HG02642 (cell line): ENCODE data around the gene IL11RA.

Experiments used
- ATAC-seq: cut with Tn5 transposase; IDR thresholded peaks from one replicate; pipeline ENCODE4 v1.9.1; 2021; ENCODE audit warnings: mild to moderate bottlenecking; ENCODE audit not compliant: unreplicated experiment, poor library complexity

Gene IL11RA

GRCh38 chr9:34684145-34684544, 32.2 kb downstream of the IL11RA start:
- no peak for ATAC-seq

GRCh38 chr9:34684816-34685215, 32.8 kb downstream of the IL11RA start:
- no peak for ATAC-seq

DNA sequence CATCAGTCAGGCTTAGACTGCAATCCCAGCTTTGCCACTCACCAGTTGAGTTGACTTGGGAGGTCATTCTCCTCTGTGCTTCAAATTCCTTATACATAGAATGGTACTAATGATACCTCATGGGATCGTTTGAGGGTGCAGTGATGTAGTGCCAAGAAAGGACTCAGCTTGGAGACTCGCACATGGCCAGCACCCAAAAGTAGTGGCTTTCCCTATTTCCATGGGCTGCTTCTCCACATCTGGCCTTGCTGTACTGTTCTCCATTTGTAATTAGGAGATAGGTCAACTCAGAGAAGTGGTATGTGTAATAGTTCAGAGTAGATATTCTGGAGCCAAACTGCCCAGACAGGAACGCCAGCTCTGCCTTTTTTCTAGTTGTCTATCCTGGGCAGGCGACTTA, 33.6 kb downstream of the IL11RA start:
- no peak for ATAC-seq

DNA sequence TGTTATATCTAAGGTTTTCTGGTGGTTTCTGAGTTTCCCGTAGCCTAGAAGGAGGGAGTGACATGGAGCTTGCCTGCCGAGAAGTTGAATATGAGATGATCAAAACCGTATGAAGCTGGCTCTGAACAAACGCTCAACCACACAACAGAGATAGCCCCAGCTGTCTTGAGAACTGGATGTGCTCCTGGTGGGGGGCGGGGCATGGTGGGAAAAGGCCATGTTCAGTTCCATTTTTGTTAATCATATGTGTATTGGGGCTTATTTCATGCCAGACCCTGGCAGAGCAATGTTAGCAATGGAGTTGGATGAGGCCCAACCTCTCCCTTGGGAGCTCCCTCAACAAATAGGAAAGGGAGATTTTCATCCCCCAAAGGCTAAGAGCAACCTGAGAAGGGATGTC, 34.2 kb downstream of the IL11RA start:
- ATAC-seq = no peak

GRCh38 chr9:34686732-34687131, 34.7 kb downstream of the IL11RA start:
- no peak for ATAC-seq

GRCh38 chr9:34687276-34688030, 35.5 kb downstream of the IL11RA start:
- ATAC-seq = no peak

GRCh38 chr9:34688329-34689115, 36.5 kb downstream of the IL11RA start:
- no peak for ATAC-seq

GRCh38 chr9:34689116-34689470, 37.1 kb downstream of the IL11RA start:
- ATAC-seq = no peak

DNA sequence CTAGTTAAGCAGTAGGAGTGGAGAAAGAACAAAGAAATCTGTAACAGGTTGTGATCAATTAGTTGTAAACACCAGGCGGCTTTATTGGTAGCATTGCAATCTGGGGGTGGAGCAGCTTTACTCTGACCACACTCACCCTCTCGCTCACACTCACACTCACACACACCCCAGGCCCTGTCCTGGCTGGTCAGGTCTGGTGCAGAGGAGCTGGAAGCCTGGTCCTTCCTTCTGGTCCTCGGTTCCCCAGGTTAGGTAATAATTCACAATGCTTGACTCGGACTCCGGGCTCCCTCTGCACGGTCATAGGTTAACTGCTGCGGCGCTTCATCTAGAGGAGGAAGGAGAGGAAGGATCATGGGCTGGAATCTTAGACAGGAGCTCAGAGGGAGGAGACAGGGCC, 37.5 kb downstream of the IL11RA start:
- no peak for ATAC-seq

DNA sequence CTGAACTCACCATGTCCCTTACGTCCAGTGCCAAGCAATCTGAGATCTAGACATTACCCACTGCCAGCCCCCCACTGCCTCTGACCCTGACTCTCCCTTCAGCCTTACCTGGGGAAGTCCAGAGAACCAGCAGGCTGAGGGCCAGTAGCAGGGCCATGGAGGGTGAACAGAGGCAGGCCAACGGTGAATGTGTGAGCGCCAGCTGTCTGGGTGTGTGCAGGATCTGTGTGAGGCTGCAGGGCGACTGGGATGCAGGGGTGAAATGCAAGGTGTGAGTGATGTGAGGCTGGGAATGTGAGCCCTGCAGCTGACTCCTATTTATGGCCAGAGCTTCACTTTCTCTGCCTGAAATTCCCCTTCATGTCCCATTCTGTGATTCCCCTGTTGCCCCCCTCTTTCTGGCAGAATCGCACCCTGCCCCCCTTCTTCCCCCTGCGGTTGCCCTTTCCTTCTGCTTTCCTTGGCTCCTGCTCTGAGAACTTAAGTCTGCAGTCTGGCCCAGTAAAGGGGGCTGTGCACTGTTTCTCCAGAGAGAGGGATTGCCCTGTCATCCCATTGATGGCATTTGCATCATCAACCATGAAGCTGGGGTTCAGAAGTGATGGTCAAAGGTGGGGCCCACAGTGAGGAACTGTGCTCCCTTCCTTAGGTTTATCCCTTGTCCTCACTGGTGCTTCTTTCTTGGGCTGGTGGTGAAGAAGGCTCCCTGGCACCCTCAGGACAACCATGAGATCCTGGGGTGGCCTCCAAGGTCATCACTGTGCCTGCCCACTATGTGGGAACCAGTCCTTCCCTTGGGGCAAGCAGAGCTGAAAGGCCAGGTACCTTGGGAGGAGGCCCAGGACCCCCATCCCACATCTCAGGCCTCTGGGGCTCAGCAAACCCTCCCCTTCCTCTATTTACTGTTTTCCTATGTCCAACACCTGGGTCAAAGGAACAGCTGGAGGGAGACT, 39.3 kb downstream of the IL11RA start, which contains the start of gene CCL19:
Gene CCL19 (minus strand): TSS at position 294 of the 953 bp plus-strand sequence. CDS start 137 bp downstream, at position 157.
- no peak for ATAC-seq

DNA sequence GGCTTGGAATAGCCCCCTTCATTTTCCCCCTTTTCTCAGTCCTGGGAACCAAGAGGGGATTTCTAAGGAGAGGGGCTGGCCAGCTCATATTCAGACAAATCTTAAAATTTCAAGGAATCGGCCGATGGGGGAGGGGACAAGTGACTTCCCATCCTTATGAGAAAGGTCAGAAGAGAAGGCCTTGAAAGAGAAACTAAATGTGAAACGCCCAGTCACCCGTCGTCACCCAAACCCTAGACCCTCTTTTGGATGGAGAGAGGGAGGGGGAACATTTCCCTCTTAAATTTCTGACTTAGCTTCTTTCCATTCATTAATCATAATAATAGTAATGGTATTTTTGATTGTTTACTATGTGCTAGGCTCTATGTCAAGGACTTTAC, 39.9 kb downstream of the IL11RA start:
- ATAC-seq = no peak

- ATAC-seq = no peak
Measured at GRCh38 chr9:34693560-34693959, 41.6 kb downstream of the IL11RA start.

GRCh38 chr9:34694811-34695210, 42.8 kb downstream of the IL11RA start:
- no peak for ATAC-seq

DNA sequence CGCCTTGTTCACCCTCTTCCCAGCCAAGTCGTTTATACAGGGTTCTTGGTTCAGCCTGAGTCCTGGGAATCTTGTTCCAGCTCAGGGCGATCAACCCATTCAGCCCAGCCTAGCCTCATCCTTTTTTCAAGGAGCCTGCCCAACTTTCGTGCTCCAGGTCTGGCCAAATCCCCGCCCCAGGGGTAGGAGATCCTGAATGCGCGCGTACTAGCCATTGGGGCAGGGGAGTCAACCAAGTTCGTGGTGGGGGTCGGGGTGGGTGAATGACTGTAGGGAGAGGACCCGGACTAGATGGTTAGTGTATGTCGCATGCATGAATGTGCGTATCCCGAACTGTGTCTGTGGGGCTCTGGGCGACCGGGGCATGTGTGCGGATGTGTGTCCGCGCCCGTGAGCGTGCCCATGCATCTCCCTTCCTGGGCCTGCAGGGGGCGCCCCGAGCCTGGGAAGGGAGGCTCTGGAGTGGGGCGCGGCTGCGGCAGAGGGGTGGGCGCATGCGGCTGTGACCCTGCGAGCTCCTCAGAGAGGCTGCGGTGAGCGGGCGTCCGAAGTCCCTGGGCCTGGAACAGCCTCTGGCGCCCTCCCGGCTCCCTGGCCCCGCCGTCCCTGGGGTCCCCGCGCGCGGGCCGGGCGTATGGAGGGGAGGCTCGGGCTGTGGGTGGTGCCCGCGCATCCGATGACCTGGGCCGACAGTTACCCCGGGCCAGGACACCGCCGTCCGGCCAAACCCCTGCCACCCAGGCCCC, 49.2 kb downstream of the IL11RA start:
- ATAC-seq = peak; percentile 75

GRCh38 chr9:34701769-34702736, 50.1 kb downstream of the IL11RA start:
- ATAC-seq = peak; percentile 71

- no peak for ATAC-seq
Measured at GRCh38 chr9:34707130-34707529, 55.1 kb downstream of the IL11RA start.

GRCh38 chr9:34709196-34709978, 57.4 kb downstream of the IL11RA start:
- no peak for ATAC-seq

GRCh38 chr9:34710023-34710422, 58.0 kb downstream of the IL11RA start, which contains the start of gene CCL21:
Gene CCL21 (minus strand): TSS chr9:34710136. CDS start chr9:34710066, 70 bp downstream.
- ATAC-seq = no peak
